Nephron progenitor cell (in vitro differentiated cells): ENCODE measurements around the gene HLA-DRB5.
"Not testable (repeated sequence)": the region's sequence is repeated elsewhere in the genome, so short reads cannot be mapped to it uniquely, and the experiment has no call there.

ENCODE experiments used
- DNase-seq: peaks from one replicate; pipeline ENCODE4 v3.0.0; 2021
- H3K27ac Mint-ChIP-seq: 2 replicates; pipeline ENCODE4 v1.8.0; 2021; ENCODE audit warnings: mild to moderate bottlenecking, moderate library complexity, mixed read lengths
- H3K27me3 Mint-ChIP-seq: 2 replicates; pipeline ENCODE4 v1.8.0; 2021; ENCODE audit warnings: mild to moderate bottlenecking, low read depth, mixed read lengths; ENCODE audit not compliant: poor library complexity
- H3K36me3 Mint-ChIP-seq: 2 replicates; pipeline ENCODE4 v1.8.0; 2021; ENCODE audit warnings: low read depth, mixed read lengths
- H3K4me1 Mint-ChIP-seq: 2 replicates; pipeline ENCODE4 v1.8.0; 2021; ENCODE audit warnings: mixed read lengths
- H3K4me3 Mint-ChIP-seq: 2 replicates; pipeline ENCODE4 v1.8.0; 2021; ENCODE audit warnings: mild to moderate bottlenecking, moderate library complexity, mixed read lengths
- H3K9me3 Mint-ChIP-seq: 2 replicates; pipeline ENCODE4 v1.8.0; 2021; ENCODE audit warnings: mild to moderate bottlenecking, moderate library complexity, mixed read lengths
- CTCF ChIP-seq: fragments of 200-600 bp; sonication (generic); IDR thresholded peaks from 2 replicates; pipeline ENCODE4 v1.5.0; 2021; ENCODE audit warnings: antibody characterized with exemption

HLA-DRB5 gene

GRCh38 chr6:32554116-32554965 lies 24.3 kb upstream of the HLA-DRB5 start:
- DNase-seq: peak; percentile 34
- H3K4me1 Mint-ChIP-seq: peaks cover 34% of the 10 kb centered on the region
- peak overlapping the region; percentile 91 for H3K27ac Mint-ChIP-seq
- TF ChIP-seq CTCF: no peak
- H3K27me3 Mint-ChIP-seq: peaks cover 14% of the 10 kb centered on the region
- no peaks in the 10 kb centered on the region for H3K36me3 Mint-ChIP-seq
- H3K4me3 Mint-ChIP-seq: no peak overlapping the region
- H3K9me3 Mint-ChIP-seq: peaks cover 7% of the 10 kb centered on the region

DNA sequence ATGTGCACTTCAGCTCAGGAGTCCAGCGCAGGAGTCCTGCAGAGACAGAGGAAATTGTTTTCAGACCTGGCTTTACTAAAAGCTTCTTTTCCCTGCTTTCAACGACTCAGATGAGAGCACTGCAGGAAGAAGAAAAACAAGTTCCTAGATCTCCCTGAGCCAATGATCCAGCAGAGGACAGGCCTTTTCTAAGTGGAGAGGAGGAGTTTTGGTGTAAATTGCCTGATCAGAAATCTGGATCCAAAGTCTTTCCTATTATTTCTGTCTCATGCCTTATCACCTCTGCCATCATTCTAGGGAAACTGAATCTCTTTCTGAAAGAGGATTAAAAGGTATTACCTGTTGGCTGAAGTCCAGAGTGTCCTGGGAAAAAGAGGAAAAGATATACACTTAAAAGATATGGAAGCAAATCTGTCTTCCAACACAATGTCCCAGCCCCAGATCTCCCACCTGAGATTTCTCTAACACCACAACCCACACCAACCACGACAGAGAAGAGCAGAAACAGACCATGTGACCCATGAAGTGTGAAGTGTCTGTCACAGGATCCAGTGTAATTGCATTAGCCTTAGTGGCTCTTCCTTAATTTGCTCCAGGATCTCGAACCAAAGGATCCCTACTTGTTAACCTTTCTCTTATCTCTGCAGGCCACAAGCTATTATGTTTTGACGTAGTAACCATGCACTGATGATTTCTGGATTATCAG lies 23.1 kb upstream of the HLA-DRB5 start:
- H3K9me3 Mint-ChIP-seq: peaks cover 10% of the 10 kb centered on the region
- H3K4me1 Mint-ChIP-seq: peaks cover 34% of the 10 kb centered on the region
- H3K27ac Mint-ChIP-seq: no peak overlapping the region
- no peak for TF ChIP-seq CTCF
- no peak overlapping the region for H3K4me3 Mint-ChIP-seq
- DNase-seq: no peak
- no peaks in the 10 kb centered on the region for H3K36me3 Mint-ChIP-seq
- H3K27me3 Mint-ChIP-seq: peaks cover 14% of the 10 kb centered on the region

DNA sequence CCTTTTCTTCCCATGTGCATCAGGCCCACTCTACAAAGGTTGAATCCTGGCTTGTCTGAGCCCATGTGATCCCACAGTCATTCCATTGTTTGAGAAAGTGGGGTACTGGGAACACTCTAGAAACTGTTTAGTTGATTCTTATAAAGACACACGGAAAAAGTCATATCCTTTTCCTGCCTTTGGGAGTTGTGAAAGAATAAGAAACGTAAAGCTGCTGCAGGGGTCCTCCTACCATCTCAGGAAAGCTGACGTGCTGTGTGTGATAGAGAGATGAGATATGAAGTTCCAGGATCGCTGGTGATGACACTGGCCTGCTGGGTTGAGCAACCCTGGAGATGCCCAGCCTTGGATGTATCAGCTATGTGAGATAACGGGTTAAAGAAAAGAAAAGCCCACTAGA lies 21.3 kb upstream of the HLA-DRB5 start:
- no peak overlapping the region for H3K27ac Mint-ChIP-seq
- no peak for DNase-seq
- peaks cover 26% of the 10 kb centered on the region for H3K4me1 Mint-ChIP-seq
- no peak overlapping the region for H3K4me3 Mint-ChIP-seq
- peaks cover 8% of the 10 kb centered on the region for H3K27me3 Mint-ChIP-seq
- H3K36me3 Mint-ChIP-seq: no peaks in the 10 kb centered on the region
- TF ChIP-seq CTCF: no peak
- peaks cover 10% of the 10 kb centered on the region for H3K9me3 Mint-ChIP-seq

DNA sequence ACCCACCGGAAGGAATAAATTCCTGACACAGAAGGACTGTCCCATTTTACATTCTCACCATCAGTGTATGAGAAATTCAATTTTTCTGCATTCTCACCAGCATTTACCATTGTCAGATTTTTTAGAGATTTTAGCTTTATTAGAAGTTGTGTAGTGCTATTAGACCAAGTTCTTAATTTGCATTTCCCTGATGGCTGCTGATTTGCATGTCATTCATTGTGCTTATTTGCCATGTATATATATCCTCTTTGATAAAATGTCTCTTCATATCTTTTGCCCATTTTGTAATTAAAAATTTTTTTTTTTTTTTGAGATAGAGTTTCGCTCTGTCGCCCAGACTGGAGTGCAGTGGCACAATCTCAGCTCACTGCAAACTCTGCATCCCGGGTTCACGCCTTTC lies 9.8 kb upstream of the HLA-DRB5 start:
- no peak for DNase-seq
- no peak for TF ChIP-seq CTCF
- H3K27me3 Mint-ChIP-seq: no peaks in the 10 kb centered on the region
- no peaks in the 10 kb centered on the region for H3K4me1 Mint-ChIP-seq
- no peak overlapping the region for H3K27ac Mint-ChIP-seq
- peaks cover 10% of the 10 kb centered on the region for H3K36me3 Mint-ChIP-seq
- H3K4me3 Mint-ChIP-seq: no peak overlapping the region
- H3K9me3 Mint-ChIP-seq: peaks cover 38% of the 10 kb centered on the region

DNA sequence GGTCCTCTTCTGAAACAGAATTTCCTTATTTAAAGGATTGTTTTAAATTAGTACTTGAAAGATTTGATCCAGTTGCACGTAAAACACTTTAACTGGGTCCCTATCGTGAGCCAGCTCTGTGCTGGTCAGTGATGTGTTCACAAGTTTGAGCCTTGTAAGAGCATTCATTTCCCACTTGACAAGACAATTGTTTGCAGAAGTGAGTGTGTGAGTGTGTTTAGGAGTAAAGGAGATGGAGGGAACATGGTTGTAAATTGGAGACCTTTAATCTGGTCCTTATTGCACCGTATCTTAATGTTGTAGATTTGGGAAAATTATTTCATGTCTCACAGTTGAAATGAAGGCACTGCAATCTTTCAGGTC lies 325 bp upstream of the HLA-DRB5 start:
- DNase-seq, H3K4me3 Mint-ChIP-seq, H3K4me1 Mint-ChIP-seq, H3K27ac Mint-ChIP-seq, H3K36me3 Mint-ChIP-seq: not testable (repeated sequence)
- Mint-ChIP-seq H3K9me3 (peaks cover 22% of the 10 kb centered on the region), H3K27me3 (peaks cover 16% of the 10 kb centered on the region)

DNA sequence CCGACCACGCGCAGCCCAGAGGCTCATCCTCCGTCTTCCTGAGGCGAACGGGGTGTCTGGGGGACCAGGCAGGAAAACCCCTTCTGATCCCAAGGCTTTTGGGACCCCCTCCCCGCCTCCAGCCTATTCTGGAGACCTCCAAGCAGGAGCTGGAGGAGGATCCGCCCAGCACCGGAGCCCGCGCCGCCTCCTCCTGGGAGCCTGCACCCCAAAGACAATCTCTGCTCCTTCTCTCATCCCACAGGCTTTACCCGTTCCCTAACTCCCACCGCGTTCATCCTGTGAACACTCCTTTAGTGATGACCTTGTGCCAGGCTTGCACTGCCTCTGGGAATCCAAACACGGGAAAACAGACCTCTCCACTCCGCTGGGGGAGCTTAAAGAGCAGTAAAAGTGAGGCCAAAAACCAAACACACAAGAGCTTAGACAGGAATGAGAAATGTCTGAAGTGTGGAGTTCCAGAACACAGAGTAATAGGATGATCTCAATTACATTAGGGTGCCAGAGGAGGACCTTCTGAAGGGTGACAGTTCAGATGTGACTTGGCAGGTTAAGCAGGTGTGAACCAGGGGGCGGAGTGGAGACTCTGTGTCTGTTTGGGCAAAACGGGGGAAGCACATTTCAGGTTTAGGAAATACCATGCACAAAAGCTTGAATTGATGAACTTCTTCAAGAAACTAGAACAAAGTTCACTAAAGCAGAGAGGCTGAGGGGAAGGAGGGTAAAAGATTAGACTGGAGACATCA lies 7.6 kb downstream of the HLA-DRB5 start:
- no peaks in the 10 kb centered on the region for H3K36me3 Mint-ChIP-seq
- no peak for TF ChIP-seq CTCF
- H3K27me3 Mint-ChIP-seq: peaks cover 50% of the 10 kb centered on the region
- no peak overlapping the region for H3K27ac Mint-ChIP-seq
- peak overlapping the region; percentile 87 for H3K4me3 Mint-ChIP-seq
- no peaks in the 10 kb centered on the region for H3K9me3 Mint-ChIP-seq
- peaks cover 48% of the 10 kb centered on the region for H3K4me1 Mint-ChIP-seq
- no peak for DNase-seq
